Measurements from ENCODE around the gene ATP8A1. TPM values are rescaled to one million over a fixed set of nuclear protein-coding genes. Genes with fewer than 3 reads are reported as not detected.

The ATP8A1 gene
- total and polyA plus RNA-seq, 2 donors from 2014 or later, result 4.6 to 27.4 TPM

DNA sequence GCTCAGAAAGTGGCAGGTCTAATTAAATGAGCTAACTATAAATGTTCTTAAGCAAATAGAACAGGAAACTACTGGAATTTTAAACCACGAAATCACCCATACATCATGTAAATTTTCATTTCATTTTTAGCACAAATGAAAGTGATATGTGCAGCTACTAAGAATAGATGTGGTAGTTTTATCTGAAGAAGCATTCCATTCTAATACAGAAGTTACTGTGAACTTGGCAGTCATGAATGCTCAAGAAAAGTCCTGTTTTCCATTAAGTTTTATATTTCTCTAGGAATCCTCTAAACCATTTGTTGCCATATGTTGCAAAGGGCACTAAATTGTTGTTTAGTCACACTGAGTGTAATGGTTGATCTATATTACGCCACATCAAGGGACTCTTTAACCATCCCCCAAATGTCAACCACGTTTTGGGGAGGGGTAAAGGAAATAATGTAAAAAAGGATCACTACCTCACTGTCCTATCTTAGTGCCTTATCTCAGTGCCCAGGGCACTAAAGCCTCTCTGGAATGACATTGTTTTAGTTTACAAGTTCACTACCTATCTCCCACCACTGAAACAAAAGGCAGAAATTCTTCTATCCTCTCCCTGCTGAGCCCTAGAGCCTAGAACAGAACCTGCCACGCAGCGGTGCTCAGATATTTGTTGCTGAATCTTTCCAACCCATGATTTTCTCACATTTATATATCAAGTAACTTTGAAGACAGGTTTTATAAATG, 141.6 kb downstream of the ATP8A1 start:
- H3K36me3 ChIP-seq (ENCODE audit: control insufficient read depth in 2 of 3, insufficient read depth in 3 of 3, low read length in 3 of 3), result no peaks in the 10 kb centered on the region
- H3K27me3 ChIP-seq (ENCODE audit: control insufficient read depth, insufficient read depth, low read length), result no peaks in the 10 kb centered on the region
- DNase-seq (no peak), FAIRE-seq (no peak)
- H3K4me3 ChIP-seq (ENCODE audit: low read length in 3 of 3), result no peak overlapping the region
- intact Hi-C loops (cut with DNase I), result loop anchor here (10.0 kb wide), 1 partner anchor 131 kb away; no protein-coding TSS in a partner anchor
- H3K27ac ChIP-seq (ENCODE audit: low read depth in 2 of 2, low read length in 2 of 2), result no peak overlapping the region
- no peaks in the 10 kb centered on the region for H3K4me1 ChIP-seq (ENCODE audit: control insufficient read depth in 2 of 3, insufficient read depth in 2 of 3, low read depth in 1 of 3, low read length in 3 of 3)
- no peaks in the 10 kb centered on the region for H3K9me3 ChIP-seq (ENCODE audit: control insufficient read depth in 2 of 3, insufficient read depth in 1 of 3, low read length in 3 of 3)
- no peak for TF ChIP-seq CTCF (IDR thresholded peaks at IDR 0.05; ENCODE audit: borderline replicate concordance, extremely low read depth, insufficient read depth)
- no peak overlapping the region for H3K9ac ChIP-seq (ENCODE audit: low read length in 3 of 3)

DNA sequence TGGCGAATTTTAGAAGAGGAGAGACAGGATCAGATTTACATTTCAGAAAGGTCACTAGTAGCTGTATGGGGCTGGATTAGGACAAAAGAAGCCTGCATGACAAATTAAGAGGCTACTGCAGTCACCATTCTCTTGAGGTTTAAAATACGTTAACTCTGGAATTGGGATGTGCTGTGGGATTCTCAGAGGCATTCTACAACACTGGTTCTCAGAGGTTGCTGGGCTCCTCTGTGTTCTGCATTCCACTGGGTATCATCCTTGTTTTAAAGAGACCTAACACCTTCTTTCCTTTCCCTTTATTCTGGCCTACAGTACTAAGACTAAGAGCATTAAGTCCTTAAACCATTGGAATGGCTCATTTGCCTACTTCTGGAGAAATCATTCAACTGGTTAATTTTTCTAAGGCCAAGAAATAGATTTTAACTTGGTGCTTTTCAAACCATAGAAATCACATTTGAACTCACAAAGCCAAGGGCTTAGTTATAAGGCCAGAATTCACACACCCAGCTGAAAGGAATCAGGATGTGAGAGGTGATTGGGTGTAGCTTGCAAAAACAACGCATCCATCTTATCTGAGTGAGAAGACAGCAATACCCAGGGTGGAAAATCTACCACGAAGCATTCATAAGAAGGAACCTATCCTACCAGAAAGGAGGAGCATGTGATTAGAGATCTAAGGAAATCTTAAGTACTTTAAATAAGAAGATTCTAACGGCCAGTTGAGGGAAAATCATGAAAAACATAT, 143.0 kb downstream of the ATP8A1 start:
- Histone ChIP-seq H3K4me3 (ENCODE audit: low read length in 3 of 3) (no peak overlapping the region), H3K27ac (ENCODE audit: low read depth in 2 of 2, low read length in 2 of 2) (no peak overlapping the region), H3K36me3 (ENCODE audit: control insufficient read depth in 2 of 3, insufficient read depth in 3 of 3, low read length in 3 of 3) (no peaks in the 10 kb centered on the region), H3K9ac (ENCODE audit: low read length in 3 of 3) (no peak overlapping the region), H3K4me1 (ENCODE audit: control insufficient read depth in 2 of 3, insufficient read depth in 2 of 3, low read depth in 1 of 3, low read length in 3 of 3) (no peaks in the 10 kb centered on the region), H3K9me3 (ENCODE audit: control insufficient read depth in 2 of 3, insufficient read depth in 1 of 3, low read length in 3 of 3) (no peaks in the 10 kb centered on the region), H3K27me3 (ENCODE audit: control insufficient read depth, insufficient read depth, low read length) (no peaks in the 10 kb centered on the region)
- FAIRE-seq (no peak), DNase-seq (no peak)
- TF ChIP-seq CTCF (IDR thresholded peaks at IDR 0.05; ENCODE audit: borderline replicate concordance, extremely low read depth, insufficient read depth), result no peak
- intact Hi-C loops (cut with DNase I), result loop anchor here (10.0 kb wide), 1 partner anchor 129 kb away; no protein-coding TSS in a partner anchor

GRCh38 chr4:42512226-42512625, 144.7 kb downstream of the ATP8A1 start:
- no peak for DNase-seq
- intact Hi-C loops (cut with DNase I), result loop anchor here (10.0 kb wide), 1 partner anchor 127 kb away; no protein-coding TSS in a partner anchor
- H3K27me3 ChIP-seq (ENCODE audit: control insufficient read depth, insufficient read depth, low read length), result no peaks in the 10 kb centered on the region
- no peaks in the 10 kb centered on the region for H3K4me1 ChIP-seq (ENCODE audit: control insufficient read depth in 2 of 3, insufficient read depth in 2 of 3, low read depth in 1 of 3, low read length in 3 of 3)
- H3K27ac ChIP-seq (ENCODE audit: low read depth in 2 of 2, low read length in 2 of 2), result no peak overlapping the region
- no peaks in the 10 kb centered on the region for H3K36me3 ChIP-seq (ENCODE audit: control insufficient read depth in 2 of 3, insufficient read depth in 3 of 3, low read length in 3 of 3)
- H3K4me3 ChIP-seq (ENCODE audit: low read length in 3 of 3), result no peak overlapping the region
- no peaks in the 10 kb centered on the region for H3K9me3 ChIP-seq (ENCODE audit: control insufficient read depth in 2 of 3, insufficient read depth in 1 of 3, low read length in 3 of 3)
- H3K9ac ChIP-seq (ENCODE audit: low read length in 3 of 3), result no peak overlapping the region
- TF ChIP-seq CTCF (IDR thresholded peaks at IDR 0.05; ENCODE audit: borderline replicate concordance, extremely low read depth, insufficient read depth), result no peak
- no peak for FAIRE-seq
